Chondrocyte (in vitro differentiated cells): ENCODE data around the gene CDPF1. TPM values are rescaled to one million over a fixed set of nuclear protein-coding genes. Genes with fewer than 3 reads are reported as not detected.

Experiments
- DNase-seq: peaks from one replicate; pipeline ENCODE4 v3.0.0; 2021; ENCODE audit warnings: mixed read lengths, low spot score
- H3K27ac Mint-ChIP-seq: one replicate; pipeline ENCODE4 v1.8.0; 2021; ENCODE audit warnings: mild to moderate bottlenecking, moderate library complexity, mixed read lengths; ENCODE audit not compliant: unreplicated experiment
- H3K27me3 Mint-ChIP-seq: 2 replicates; pipeline ENCODE4 v1.8.0; 2021; ENCODE audit warnings: low read depth, mixed read lengths
- H3K36me3 Mint-ChIP-seq: 2 replicates; pipeline ENCODE4 v1.8.0; 2021; ENCODE audit warnings: low read depth, mixed read lengths
- H3K4me1 Mint-ChIP-seq: 2 replicates; pipeline ENCODE4 v1.8.0; 2021; ENCODE audit warnings: low read depth, mild to moderate bottlenecking, mixed read lengths
- H3K4me3 Mint-ChIP-seq: one replicate; pipeline ENCODE4 v1.8.0; 2021; ENCODE audit warnings: mild to moderate bottlenecking, moderate library complexity, mixed read lengths; ENCODE audit not compliant: unreplicated experiment
- H3K9me3 Mint-ChIP-seq: 2 replicates; pipeline ENCODE4 v1.8.0; 2021; ENCODE audit warnings: low read depth, mixed read lengths
- total RNA-seq: library from RNA; stranded (reverse); gene quantifications from 3 replicates; pipeline ENCODE4 v1.2.1, GENCODE V29; 2021
- TF ChIP-seq, protein P1 (sequence below): fragments of 200-600 bp; sonication (generic); IDR thresholded peaks from 2 replicates; pipeline ENCODE4 v1.5.0; 2021; ENCODE audit warnings: antibody characterized with exemption, mild to moderate bottlenecking, moderate library complexity

The CDPF1 gene
- total RNA-seq, 1 donor from 2014 or later = 9.9 TPM

- H3K9me3 Mint-ChIP-seq = no peaks in the 10 kb centered on the region
- peak overlapping the region; percentile 71 for H3K4me3 Mint-ChIP-seq
- H3K27me3 Mint-ChIP-seq = no peaks in the 10 kb centered on the region
- DNase-seq = no peak
- no peak overlapping the region for H3K27ac Mint-ChIP-seq
- TF ChIP-seq, protein P1, sequence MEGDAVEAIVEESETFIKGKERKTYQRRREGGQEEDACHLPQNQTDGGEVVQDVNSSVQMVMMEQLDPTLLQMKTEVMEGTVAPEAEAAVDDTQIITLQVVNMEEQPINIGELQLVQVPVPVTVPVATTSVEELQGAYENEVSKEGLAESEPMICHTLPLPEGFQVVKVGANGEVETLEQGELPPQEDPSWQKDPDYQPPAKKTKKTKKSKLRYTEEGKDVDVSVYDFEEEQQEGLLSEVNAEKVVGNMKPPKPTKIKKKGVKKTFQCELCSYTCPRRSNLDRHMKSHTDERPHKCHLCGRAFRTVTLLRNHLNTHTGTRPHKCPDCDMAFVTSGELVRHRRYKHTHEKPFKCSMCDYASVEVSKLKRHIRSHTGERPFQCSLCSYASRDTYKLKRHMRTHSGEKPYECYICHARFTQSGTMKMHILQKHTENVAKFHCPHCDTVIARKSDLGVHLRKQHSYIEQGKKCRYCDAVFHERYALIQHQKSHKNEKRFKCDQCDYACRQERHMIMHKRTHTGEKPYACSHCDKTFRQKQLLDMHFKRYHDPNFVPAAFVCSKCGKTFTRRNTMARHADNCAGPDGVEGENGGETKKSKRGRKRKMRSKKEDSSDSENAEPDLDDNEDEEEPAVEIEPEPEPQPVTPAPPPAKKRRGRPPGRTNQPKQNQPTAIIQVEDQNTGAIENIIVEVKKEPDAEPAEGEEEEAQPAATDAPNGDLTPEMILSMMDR = no peak
- H3K36me3 Mint-ChIP-seq = no peaks in the 10 kb centered on the region
- H3K4me1 Mint-ChIP-seq = peaks cover 16% of the 10 kb centered on the region
These were observed 661 bp upstream of the CDPF1 start for GRCh38 chr22:46250783-46251125.

GRCh38 chr22:46247443-46247975 is 2.6 kb downstream of the CDPF1 start:
- Mint-ChIP-seq H3K4me3 (no peak overlapping the region), H3K36me3 (no peaks in the 10 kb centered on the region)

GRCh38 chr22:46246178-46246577 is 3.9 kb downstream of the CDPF1 start:
- TF ChIP-seq, protein P1 = no peak
- H3K27me3 Mint-ChIP-seq = no peaks in the 10 kb centered on the region
- H3K36me3 Mint-ChIP-seq = no peaks in the 10 kb centered on the region
- H3K27ac Mint-ChIP-seq = no peak overlapping the region
- H3K9me3 Mint-ChIP-seq = no peaks in the 10 kb centered on the region
- peaks cover 16% of the 10 kb centered on the region for H3K4me1 Mint-ChIP-seq
- no peak for DNase-seq
- no peak overlapping the region for H3K4me3 Mint-ChIP-seq

More at GRCh38 chr22:46247443-46247975, 2.6 kb downstream of the CDPF1 start:
- Mint-ChIP-seq H3K27ac (no peak overlapping the region), H3K9me3 (no peaks in the 10 kb centered on the region), H3K27me3 (no peaks in the 10 kb centered on the region), H3K4me1 (peaks cover 19% of the 10 kb centered on the region)
- TF ChIP-seq, protein P1 = no peak
- no peak for DNase-seq

- H3K27me3 Mint-ChIP-seq = no peaks in the 10 kb centered on the region
- H3K36me3 Mint-ChIP-seq = no peaks in the 10 kb centered on the region
- H3K27ac Mint-ChIP-seq = no peak overlapping the region
- H3K4me3 Mint-ChIP-seq = no peak overlapping the region
- DNase-seq = no peak
- TF ChIP-seq, protein P1 = no peak
- H3K4me1 Mint-ChIP-seq = peaks cover 13% of the 10 kb centered on the region
- H3K9me3 Mint-ChIP-seq = no peaks in the 10 kb centered on the region
These were observed 4.6 kb downstream of the CDPF1 start for GRCh38 chr22:46245511-46245910.

DNA sequence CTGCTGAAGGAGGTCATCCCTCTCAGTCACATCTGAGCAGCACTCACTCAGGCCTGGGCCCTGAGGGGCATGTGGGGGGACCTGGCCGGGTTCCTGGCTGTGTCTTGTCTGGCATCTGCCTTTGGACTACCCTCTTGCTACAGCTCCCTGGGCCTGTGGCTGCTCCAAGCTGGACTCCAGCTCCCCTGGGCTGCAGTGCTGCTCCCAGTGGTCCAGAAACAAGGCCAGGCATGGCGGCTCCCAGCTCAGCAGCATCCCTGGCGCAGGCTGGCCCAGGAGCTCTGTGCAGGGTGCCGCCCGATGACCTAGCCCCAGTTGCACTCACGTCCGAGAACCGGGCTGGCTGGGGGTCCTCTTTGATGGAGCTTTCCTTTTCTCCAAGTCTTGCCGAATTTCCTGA is 5.3 kb downstream of the CDPF1 start:
- Mint-ChIP-seq H3K9me3 (no peaks in the 10 kb centered on the region), H3K4me1 (peaks cover 13% of the 10 kb centered on the region), H3K27ac (no peak overlapping the region), H3K27me3 (no peaks in the 10 kb centered on the region), H3K36me3 (peaks cover 2% of the 10 kb centered on the region), H3K4me3 (no peak overlapping the region)
- TF ChIP-seq, protein P1 = no peak
- DNase-seq = no peak
